Activated CD8-positive, alpha-beta memory T cell treated with anti-CD3 and anti-CD28 coated beads for 48 hours (primary cell): ENCODE results near the gene CYP19A1.
"Not testable (repeated sequence)": the region's sequence is repeated elsewhere in the genome, so short reads cannot be mapped to it uniquely, and the experiment has no call there.

ENCODE experiments used
- DNase-seq, 3 experiments: peaks; one replicate each; pipeline ENCODE4 v3.0.0-alpha.2; 2020; ENCODE audit warnings: low read depth in 2 of 3, low spot score in 2 of 3

Gene CYP19A1

DNA sequence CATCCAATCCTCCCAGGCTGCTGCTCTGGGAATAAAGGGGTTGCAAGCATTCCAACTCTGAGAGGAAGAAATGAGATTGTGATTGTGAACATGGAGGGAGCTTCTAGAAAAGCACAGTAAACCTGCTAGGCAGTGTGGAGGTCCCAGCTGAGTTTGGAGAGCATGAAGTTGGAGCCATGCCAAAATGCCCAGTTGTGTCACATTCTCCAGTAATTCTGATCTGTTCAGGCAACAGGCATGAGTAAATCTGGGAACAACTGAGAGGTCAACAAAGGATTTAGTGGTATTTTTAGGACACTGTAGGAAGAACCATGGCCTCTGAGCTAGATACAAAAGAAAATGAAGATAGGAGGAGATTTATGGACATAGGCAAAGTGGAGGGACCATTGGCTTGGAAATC is 74.7 kb downstream of the CYP19A1 start:
- DNase-seq, result no peak

DNA sequence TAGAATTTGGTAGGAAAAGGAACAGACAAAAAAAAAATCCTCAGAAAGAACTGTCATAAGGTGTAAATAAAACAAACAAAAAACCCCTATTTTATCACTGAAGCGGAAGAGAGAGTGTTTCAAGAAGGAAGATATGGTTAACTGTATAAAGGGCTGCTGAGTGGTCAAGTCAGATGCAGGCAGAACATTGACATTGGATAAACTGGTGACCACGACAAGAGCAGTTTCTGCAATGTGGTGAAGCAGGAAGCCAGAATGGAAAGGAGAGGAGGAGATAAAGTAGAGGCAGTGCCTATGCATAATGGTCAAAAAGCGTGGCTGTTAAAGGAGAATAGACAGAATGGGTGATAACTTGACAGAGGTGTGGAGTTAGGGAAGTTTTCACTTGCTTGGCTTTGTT is 75.3 kb downstream of the CYP19A1 start:
- DNase-seq, result no peak

DNA sequence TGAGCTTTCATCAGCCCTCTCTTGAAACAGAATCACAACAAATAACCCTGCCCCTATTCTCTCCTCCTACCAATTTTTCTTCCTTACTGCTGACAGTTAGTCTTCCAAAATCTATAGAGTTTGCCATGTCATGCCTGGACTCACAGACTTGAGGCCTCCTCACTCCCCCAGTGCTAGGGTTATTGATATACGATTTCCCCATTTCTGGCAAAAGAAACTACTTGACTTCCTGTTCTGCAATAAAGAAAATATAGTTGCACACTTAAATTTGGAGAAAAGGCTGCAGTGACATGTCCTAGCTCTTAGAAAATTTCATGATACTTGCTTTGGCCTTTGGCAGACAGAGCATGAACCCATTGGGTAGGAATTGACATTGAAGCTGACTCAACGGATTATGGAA is 75.9 kb downstream of the CYP19A1 start:
- DNase-seq, result no peak

DNA sequence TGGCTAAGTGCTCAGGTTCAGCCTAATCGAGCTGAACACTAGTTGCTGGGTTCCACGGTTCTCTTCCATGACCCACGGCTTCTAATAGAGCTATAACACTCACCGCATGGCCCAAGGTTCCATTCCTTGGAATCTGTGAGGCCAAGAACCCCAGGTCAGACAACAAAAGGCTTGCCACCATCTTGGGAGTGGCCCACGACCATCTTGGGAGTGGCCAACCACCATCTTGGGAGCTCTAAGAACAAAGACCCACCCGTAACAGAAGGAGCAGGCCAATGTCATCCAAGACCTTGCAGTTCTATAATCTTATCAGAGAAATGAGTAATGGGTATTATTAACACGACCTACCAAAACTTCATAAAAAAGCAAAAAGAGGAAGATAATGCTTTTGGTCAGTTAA is 77.3 kb downstream of the CYP19A1 start:
- not testable (repeated sequence) for DNase-seq

DNA sequence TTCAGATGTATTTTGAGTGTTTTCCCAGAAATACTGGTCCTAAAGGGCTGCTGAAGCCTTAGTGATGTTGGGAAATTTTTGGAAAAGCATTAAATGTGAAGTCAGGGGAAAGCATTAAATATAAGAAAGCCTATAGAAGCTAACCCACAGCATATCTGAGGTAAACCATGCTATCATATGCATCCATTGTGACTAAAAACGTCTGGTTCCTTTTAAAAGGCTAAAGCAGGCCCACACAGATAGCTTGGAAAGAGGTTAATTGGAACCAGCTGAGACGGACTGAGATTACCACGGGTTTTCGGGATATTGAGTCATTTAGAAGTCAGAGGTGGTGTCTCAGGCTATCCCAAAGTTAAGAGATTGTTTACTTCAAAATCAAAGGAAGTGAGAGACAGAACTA is 78.2 kb downstream of the CYP19A1 start:
- no peak for DNase-seq

DNA sequence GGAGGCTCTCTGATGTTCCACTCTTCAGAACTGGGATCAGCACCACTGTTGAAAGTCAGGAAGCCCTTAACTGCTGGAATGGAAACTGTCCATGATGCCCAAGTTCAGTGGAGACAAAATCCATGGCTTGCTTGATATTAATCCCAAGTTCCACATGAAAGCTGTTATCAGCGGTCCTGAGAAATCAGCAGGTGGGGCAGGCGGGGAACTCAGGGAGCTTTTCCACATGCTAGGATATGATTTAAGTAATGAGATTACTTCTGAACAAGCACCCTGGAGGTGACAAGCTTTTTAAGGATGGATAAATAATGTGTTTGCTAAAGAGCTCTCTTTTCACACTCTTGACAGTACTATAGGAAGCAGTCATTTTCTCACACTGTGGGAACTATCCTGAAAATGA is 82.9 kb downstream of the CYP19A1 start:
- no peak for DNase-seq

DNA sequence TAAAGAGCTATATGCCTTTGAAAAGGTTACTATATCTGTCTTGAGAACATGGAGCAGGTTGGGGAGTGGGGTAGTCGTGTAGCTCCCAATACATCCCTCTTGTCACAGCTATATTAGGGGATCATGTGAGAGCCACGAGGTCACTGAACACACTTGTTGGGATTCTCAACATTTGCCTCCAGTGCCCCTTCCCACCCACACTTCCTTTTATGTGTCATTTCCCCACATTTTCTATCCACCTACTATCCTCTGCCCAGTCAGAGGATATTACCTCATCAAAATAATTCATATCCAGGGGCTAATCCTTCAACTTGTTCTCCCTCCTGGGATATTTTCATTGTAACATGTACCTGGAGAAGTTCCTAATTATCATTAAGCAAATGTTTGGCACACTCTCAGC is 85.0 kb downstream of the CYP19A1 start:
- no peak for DNase-seq

DNA sequence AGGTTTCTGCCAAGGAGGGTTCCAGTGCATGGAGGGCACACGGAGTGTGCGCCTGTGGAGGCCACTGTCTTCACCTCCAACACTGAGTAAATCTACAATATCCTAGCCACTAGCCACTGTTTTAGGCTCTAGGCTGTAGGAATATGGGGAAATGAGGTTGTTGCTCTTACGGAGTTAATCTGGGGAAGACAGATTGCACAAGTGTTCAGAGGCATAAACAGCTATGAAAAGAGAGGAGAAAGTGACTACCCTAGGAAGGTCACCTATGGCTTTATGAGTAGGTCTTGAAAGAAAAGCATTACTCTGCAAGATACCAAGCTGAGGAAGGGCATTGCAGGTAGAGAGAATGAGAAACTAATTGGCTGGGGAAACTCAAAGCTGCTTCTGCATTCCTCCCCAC is 85.7 kb downstream of the CYP19A1 start:
- no peak for DNase-seq

DNA sequence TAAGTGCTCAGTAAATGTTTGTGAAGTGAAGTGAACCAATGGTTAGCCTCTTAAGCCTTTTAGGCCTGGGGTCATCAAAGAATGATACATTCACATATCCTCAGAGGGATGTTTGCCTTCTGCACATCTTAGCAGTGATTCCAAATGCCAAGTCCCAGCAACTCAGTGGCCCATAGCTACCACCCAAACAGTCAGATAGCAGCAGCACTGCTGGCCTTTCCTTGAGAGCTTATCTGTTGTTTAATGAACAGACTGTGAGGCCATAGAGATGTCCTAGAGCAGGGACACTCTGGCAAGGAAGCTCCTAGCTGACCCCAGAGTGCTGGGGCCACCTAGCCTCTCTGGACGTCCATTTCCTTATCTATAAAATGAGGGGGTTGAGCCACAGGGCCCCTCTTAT is 86.8 kb downstream of the CYP19A1 start:
- no peak for DNase-seq

DNA sequence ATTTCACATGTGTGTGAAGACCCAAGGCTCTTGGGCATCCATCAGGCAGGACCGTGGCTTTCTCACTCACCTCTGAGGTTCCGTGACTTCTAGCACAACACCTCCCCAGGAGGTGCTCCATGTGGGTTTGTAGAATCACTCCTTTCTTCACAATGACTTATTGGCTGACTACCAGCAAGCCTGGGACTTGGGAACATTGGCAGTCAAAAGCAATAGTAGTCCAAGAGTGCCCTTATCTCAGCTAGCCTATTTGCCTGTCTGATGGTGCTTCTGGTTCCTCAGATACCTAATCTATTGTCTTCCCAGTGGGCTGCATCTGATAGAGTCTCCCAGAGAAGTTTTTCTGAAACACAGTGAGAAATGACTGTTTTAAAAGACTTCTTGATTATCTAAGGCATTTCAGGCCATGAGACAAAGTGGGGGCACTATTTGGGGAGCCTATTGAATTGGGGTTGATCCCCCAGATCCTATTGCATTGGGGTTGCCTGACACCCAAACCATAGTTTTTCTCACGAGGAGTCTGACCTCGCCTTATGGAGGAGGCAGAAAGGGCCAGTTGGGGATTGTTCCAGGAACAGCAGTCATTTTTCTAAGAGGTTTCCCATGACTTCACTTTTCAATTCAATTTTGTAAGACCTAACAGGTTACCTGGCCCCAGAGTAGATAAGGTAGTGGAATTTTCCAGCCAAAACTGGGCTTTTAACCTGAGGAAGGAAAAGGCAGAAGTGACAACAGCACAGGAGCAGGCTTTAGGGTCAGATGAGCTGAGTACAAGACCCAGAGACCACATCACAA is 88.0 kb downstream of the CYP19A1 start:
- no peak for DNase-seq

DNA sequence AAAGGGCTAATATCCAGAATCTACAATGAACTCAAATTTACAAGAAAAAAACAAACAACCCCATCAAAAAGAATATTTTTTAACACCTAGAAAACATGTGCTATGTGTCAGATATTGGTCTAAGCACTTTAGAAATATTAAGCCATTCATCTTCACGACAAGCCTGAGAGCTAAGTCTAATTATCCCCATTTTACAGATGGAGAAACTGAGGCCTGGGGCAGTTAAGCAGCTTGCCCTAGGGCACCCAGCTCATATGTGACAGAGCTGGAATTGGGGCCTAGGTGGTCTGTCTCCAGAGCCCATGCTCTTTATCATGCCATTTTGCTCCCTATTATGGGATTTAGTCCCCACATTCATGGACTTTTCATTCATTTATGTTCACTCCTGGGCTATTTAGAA is 92.8 kb downstream of the CYP19A1 start:
- no peak for DNase-seq

DNA sequence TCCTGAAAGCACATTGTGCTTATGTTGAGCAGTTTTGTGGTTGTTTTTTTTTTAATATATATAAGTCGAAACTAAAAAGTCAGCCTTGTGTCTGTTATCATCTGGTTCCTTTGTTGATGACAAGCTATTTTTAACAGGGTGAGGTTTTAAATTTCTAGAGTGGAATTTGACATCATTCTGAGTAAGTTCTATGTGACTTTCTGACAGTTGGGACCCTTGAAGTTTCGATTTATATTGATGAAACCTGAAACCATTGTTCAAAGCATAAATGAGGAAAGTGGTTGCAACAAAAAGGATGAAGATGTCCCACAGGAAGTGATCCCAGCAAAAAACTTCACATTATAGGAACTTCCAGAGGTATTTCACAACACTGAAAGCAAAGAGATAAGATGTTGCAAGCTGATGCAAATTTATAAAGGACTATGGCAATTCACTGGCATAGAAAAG is 94.0 kb downstream of the CYP19A1 start:
- DNase-seq, result no peak

DNA sequence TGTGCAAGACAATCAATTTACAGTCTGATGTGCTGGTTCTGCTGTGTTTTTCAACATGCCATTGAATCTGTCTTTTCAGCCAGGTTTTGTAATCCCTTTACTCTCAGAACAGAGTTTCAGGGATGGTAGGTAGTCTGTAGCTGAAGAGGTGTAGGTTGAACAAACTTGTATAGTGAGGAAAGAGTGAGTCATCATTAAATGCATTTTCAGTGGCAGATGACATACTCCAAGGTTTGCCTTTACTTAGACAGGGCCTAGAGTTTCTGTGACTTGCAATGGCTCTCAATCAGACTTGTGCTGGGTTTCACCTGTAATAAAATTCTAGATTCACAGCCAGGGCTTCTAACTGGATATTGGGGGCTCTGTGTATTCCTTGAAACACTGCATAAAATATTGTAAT is 94.6 kb downstream of the CYP19A1 start:
- no peak for DNase-seq

DNA sequence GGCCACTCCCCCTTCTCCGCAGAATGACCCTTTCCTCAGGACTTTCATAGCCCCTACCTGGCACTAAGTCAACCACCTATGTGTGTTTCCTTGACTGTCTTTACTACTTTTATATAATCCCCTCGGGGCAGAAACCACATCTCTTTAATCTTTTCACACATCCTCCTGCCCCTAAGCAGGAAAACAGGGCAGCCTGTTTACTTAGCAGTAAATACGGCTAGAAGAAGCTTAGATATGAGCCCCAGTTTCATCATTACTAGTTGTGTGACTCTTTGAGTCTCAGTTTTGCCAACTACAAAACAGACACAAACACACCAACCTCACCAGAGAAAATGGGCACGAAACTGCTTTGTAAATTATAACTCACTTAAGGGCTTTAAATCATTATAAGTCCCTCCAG is 98.3 kb downstream of the CYP19A1 start:
- DNase-seq, result no peak

DNA sequence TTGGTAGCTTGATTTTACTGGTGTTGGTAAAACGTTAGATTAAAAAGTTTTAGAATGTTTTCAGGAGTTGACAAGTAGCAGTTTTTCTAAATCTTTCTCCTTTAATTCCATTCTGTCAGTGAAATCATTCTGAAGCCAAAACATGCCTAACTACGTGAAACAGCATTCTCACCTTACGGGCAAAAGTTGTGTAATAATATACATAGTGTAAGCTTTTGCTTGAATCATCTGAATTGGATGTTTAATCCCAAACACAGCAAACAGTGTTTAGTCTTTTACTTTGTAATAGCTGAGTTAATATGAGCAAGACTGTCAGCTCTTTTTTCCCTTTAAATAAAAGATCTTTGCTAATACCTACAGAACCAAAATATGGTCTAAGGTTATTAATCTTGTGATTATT is 100.6 kb downstream of the CYP19A1 start:
- DNase-seq, result no peak

DNA sequence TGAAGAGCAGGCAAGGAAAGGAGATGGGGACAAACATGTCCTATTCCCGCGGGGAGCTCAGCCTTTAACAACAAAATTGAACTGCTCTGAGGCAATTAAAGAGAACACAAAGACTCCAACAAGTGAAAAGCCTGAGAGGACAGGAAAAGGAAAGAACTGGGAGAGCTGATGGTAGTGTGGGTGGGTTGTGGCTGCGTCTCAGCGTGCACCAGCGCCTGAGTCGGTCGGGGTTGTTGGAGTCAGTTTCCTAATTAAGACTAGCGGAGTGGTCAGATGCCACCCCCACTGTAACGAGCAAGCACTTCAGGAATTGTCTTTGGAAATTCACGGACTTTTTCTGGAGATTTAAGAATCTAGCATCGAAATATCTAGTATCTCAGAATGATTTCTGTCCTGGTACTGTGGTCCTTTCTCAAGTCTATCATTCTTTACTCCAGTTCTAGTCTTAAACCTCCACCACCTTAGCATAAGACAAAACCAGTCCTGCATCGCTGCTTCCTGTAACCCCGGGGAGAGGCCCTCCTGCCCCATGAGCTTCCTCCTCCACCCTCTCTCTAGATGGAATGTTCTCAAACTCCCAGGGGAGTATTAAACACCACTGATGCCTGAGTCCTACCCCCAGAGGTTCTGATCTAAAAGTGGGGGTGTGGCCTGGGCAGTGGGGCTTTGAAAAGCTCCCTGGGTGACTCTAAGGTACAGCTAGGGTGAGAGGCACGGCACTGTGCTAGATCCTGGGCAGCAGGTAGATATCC is 104.0 kb downstream of the CYP19A1 start:
- no peak for DNase-seq

DNA sequence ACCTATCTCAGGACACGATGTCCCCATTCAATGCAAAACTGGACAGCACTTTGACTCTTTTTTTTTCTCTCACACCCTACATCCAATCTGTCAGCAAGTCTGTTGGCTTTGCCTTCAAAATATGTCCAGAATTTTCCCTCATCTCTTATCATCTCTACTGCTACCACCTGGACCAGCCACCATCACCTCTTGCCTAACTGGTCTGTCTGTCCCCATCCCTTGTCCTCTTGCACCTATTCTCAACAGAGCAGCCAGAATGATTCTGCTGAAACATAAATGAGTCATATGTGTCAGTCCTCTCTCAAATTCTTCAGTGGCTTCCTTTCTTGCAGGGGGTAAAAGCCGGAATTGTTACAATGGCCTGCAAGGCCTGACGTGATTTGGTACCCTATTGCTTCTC is 105.8 kb downstream of the CYP19A1 start:
- no peak for DNase-seq

DNA sequence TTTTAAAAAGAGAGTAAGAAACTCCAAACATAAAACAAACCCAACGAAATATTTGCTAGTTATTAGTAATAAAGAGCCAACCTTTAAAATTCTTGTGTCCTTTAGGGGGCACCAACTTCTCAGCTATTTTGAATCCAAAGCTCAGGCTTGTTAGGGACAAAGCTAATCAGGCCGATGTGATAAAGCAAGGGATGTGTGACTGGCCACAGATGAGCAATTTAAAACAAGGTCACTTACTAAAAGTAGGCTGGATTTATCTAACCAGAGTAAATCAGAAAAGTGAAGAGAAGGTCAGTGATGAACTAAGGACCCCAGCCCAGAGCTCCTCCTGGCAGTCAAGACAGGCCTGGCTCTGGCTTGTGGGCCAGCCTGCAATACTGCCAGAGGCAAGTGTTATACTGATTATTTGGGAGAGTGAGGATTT is 108.5 kb downstream of the CYP19A1 start:
- DNase-seq, result no peak

DNA sequence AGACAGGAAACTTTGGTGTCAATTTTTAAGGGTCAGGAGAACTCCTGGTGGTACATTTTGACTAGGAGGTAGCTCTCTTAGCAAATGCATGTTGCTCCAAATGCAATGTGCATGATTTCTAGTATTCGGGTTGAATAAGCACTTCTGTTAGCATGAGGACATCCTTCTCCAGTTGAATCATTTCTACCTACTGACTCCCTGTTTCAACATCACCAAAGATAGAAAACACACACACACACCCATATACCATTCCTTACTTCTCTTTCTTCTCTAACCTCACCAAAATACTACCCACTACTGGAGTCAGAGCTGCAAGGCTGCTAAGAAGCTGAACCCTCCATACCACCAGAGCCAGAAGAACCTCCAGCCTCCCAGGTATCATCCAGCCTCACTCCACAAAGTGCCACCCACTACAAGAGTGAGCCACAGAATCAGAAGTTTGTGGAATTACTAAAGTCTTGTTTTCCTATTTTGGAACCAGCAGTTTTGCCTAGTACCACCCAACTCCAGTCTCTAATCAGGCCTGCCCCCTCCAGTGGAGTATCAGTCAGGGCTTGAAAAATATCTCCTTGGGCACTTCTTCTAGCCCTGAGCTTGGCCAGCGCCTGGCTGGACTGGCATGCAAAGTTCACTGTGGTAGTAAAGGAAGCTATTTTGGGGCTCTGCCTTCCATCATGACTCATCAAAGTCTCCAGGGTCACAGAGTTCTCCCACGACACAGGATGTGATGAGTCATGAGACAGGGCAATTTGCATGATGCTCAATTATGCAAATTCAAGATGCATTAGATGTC is 110.3 kb downstream of the CYP19A1 start:
- no peak for DNase-seq

DNA sequence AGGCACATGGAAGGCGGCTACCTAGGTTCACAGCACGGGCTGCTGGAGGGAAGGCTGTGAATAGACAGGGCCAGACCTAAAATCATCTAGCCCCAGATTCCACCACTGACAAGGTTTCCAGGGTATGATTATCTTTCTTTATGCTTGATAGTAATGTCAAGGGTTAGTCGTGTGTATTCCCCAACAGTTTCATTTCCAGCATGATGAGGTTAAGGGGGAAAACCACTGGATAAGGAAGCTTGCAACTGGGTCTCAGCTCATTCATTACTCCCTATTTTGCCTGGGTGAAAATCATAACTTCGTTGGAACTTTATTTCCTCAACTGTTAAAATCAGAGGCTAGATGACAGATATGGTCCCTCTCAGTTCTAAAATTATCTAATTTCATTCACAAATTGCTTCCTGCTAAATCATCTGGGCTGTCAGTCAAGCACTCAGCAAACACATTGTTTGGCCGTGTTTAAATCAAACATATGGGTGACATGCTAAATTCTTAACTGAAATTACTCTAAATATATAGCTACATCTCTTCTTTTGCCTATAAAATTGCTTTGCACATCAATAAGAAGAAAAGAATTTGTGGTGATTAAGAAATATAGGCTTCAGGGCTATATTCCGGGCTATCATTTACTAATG is 111.7 kb downstream of the CYP19A1 start:
- no peak for DNase-seq

DNA sequence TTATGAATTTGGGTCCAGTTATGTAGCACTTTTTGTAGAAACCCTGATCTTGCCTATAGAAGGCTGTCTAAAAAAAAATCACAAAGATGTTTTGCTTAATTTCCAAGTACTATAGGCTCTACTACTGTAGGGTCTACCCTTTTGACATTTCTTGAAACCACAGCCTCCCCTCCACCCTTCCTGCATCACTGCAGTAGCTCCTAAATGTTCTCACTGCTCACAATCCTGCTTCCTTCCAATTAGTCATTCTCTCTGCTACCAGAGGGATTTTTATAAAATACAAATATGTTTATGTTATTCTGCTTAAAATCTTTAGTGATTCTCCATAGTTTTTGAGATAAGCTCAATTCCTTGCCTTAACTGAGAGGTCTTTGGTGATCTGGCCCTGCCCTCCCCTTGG is 114.0 kb downstream of the CYP19A1 start:
- no peak for DNase-seq
